Loucy (cell line): ENCODE data around the gene C8A.

Experiments used
- H2AFZ ChIP-seq: fragments of 200-600 bp; sonication (generic); 2 replicates; pipeline ENCODE4 v1.6.0; 2016; ENCODE audit warnings: antibody characterized with exemption, mild to moderate bottlenecking, low read length, moderate library complexity
- H3F3A ChIP-seq: fragments of 200-600 bp; 2 replicates; pipeline ENCODE4 v1.6.0; 2016; ENCODE audit warnings: antibody characterized with exemption, low read depth, mild to moderate bottlenecking
- H3K27me3 ChIP-seq: fragments of 200-600 bp; sonication (generic); 2 replicates; pipeline ENCODE4 v1.6.1; 2014; ENCODE audit warnings: low read length, mild to moderate bottlenecking; ENCODE audit not compliant: insufficient read depth, poor library complexity, severe bottlenecking
- H3K36me3 ChIP-seq: fragments of 200-600 bp; sonication (generic); 2 replicates; pipeline ENCODE4 v1.6.1; 2016; ENCODE audit warnings: low read length; ENCODE audit not compliant: insufficient read depth
- H3K4me1 ChIP-seq: fragments of 200-600 bp; sonication (generic); 2 replicates; pipeline ENCODE4 v1.5.1; 2014; ENCODE audit warnings: low read length, mild to moderate bottlenecking; ENCODE audit not compliant: insufficient read depth, poor library complexity, severe bottlenecking
- H3K4me2 ChIP-seq: fragments of 200-600 bp; sonication (generic); 2 replicates; pipeline ENCODE4 v1.6.0; 2014; ENCODE audit warnings: antibody characterized with exemption, low read length, low read depth, mild to moderate bottlenecking; ENCODE audit not compliant: poor library complexity, severe bottlenecking
- H3K4me3 ChIP-seq: fragments of 200-600 bp; sonication (generic); 2 replicates; pipeline ENCODE4 v1.5.1; 2014; ENCODE audit warnings: low read length, mild to moderate bottlenecking, mixed read lengths; ENCODE audit not compliant: poor library complexity, severe bottlenecking
- H3K79me2 ChIP-seq: fragments of 200-600 bp; sonication (generic); 2 replicates; pipeline ENCODE4 v1.6.1; 2014; ENCODE audit warnings: low read length; ENCODE audit not compliant: insufficient read depth
- H3K9ac ChIP-seq: fragments of 200-600 bp; sonication (generic); 2 replicates; pipeline ENCODE4 v1.6.0; 2014; ENCODE audit warnings: mild to moderate bottlenecking, low read depth, low read length, moderate library complexity; ENCODE audit not compliant: poor library complexity, severe bottlenecking
- H3K9me2 ChIP-seq: fragments of 200-600 bp; sonication (generic); replicated peaks from 2 replicates; pipeline ENCODE4 v1.6.1; 2016; ENCODE audit warnings: low read depth, low read length, mixed read lengths
- H3K9me3 ChIP-seq: fragments of 200-600 bp; sonication (generic); 2 replicates; pipeline ENCODE4 v1.6.1; 2014; ENCODE audit warnings: mild to moderate bottlenecking, antibody characterized with exemption, low read length, low read depth; ENCODE audit not compliant: insufficient read depth
- H4K20me1 ChIP-seq: fragments of 200-600 bp; sonication (generic); 2 replicates; pipeline ENCODE4 v1.6.0; 2014; ENCODE audit warnings: antibody characterized with exemption, low read length, mild to moderate bottlenecking; ENCODE audit not compliant: insufficient read depth, poor library complexity, severe bottlenecking
- EZH2phosphoT487 ChIP-seq: fragments of 200-600 bp; IDR thresholded peaks from 2 replicates; pipeline ENCODE4 v1.6.1; 2018; ENCODE audit warnings: antibody characterized with exemption, mild to moderate bottlenecking, moderate library complexity, borderline replicate concordance
- TF ChIP-seq, protein P1 (sequence below): fragments of 200-600 bp; sonication (generic); conservative IDR thresholded peaks from 2 replicates; pipeline ENCODE4 v1.5.1; 2014; ENCODE audit warnings: mild to moderate bottlenecking, antibody characterized with exemption, low read length

The C8A gene

DNA sequence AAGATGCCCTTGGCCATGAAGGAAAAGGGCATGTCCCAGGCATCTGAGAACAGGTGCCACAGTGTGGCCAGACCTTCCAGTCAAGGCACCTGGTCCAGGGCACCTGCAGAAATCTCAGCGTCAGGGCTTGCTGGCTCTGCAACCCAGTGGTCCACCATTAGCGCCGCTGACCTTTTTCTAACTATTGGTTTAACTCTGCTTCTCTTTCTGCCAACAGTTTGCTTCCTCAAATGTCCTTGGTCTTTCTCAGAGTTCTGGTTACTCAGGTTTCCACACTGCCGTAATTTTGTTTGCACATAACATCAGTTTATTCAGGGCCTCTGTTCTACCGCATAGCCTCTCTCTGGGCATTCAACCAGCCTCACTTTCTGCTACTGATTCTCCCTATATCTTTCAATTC, 18.9 kb upstream of the C8A start:
- Histone ChIP-seq H3K79me2 (no peaks in the 10 kb centered on the region), H3K27me3 (no peaks in the 10 kb centered on the region), H4K20me1 (no peaks in the 10 kb centered on the region), H3K9me2 (no peaks in the 10 kb centered on the region), H3K4me3 (no peak overlapping the region), H3K36me3 (no peaks in the 10 kb centered on the region), H3K4me1 (no peaks in the 10 kb centered on the region), H3K9ac (no peak overlapping the region), H3K9me3 (no peaks in the 10 kb centered on the region), H2AFZ (no peak overlapping the region), H3K4me2 (no peak overlapping the region), H3F3A (no peaks in the 10 kb centered on the region)
- TF ChIP-seq EZH2phosphoT487 = no peak
- TF ChIP-seq, protein P1, sequence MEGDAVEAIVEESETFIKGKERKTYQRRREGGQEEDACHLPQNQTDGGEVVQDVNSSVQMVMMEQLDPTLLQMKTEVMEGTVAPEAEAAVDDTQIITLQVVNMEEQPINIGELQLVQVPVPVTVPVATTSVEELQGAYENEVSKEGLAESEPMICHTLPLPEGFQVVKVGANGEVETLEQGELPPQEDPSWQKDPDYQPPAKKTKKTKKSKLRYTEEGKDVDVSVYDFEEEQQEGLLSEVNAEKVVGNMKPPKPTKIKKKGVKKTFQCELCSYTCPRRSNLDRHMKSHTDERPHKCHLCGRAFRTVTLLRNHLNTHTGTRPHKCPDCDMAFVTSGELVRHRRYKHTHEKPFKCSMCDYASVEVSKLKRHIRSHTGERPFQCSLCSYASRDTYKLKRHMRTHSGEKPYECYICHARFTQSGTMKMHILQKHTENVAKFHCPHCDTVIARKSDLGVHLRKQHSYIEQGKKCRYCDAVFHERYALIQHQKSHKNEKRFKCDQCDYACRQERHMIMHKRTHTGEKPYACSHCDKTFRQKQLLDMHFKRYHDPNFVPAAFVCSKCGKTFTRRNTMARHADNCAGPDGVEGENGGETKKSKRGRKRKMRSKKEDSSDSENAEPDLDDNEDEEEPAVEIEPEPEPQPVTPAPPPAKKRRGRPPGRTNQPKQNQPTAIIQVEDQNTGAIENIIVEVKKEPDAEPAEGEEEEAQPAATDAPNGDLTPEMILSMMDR = no peak

DNA sequence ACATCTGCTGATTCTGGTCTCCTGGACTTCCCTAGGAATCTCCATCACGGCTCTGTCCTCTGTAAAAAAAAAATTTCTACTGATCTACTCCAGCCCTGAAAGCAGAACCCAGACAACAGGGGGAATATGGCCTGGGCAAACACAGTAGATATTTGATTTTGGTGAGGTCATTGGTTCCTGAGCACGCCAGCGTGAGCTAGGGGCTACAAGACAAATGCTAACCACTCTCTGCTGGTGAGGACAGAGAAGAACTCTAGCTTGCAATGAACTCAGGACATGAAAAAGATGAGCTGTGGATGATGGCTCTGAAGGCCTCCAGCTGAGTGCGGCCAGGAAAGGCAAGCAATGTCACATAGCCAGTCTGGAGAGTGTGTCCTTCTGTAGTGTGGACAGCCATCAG, 18.2 kb upstream of the C8A start:
- Histone ChIP-seq H2AFZ (no peak overlapping the region), H3K79me2 (no peaks in the 10 kb centered on the region), H3K9me3 (no peaks in the 10 kb centered on the region), H3K4me3 (no peak overlapping the region), H4K20me1 (no peaks in the 10 kb centered on the region), H3K4me1 (no peaks in the 10 kb centered on the region), H3K9ac (no peak overlapping the region), H3K27me3 (no peaks in the 10 kb centered on the region), H3F3A (no peaks in the 10 kb centered on the region), H3K36me3 (no peaks in the 10 kb centered on the region), H3K4me2 (no peak overlapping the region), H3K9me2 (no peaks in the 10 kb centered on the region)
- TF ChIP-seq EZH2phosphoT487 = no peak
- TF ChIP-seq, protein P1 = no peak

- H3F3A ChIP-seq = no peaks in the 10 kb centered on the region
- TF ChIP-seq EZH2phosphoT487 = no peak
- TF ChIP-seq, protein P1 = no peak
- H3K4me1 ChIP-seq = no peaks in the 10 kb centered on the region
- H3K9me2 ChIP-seq = no peaks in the 10 kb centered on the region
- no peaks in the 10 kb centered on the region for H3K27me3 ChIP-seq
- H2AFZ ChIP-seq = no peak overlapping the region
- H3K9ac ChIP-seq = no peak overlapping the region
- no peaks in the 10 kb centered on the region for H3K79me2 ChIP-seq
- no peaks in the 10 kb centered on the region for H3K9me3 ChIP-seq
- H4K20me1 ChIP-seq = no peaks in the 10 kb centered on the region
- H3K4me2 ChIP-seq = no peak overlapping the region
- no peak overlapping the region for H3K4me3 ChIP-seq
- no peaks in the 10 kb centered on the region for H3K36me3 ChIP-seq
Observed at GRCh38 chr1:56837244-56837939, 17.2 kb upstream of the C8A start.
